ENCODE results near the gene NTN5. TPM values are rescaled to one million over a fixed set of nuclear protein-coding genes. Genes with fewer than 3 reads are reported as not detected.

NTN5 gene
- total RNA-seq, 1 donor = under 0.01 TPM

DNA sequence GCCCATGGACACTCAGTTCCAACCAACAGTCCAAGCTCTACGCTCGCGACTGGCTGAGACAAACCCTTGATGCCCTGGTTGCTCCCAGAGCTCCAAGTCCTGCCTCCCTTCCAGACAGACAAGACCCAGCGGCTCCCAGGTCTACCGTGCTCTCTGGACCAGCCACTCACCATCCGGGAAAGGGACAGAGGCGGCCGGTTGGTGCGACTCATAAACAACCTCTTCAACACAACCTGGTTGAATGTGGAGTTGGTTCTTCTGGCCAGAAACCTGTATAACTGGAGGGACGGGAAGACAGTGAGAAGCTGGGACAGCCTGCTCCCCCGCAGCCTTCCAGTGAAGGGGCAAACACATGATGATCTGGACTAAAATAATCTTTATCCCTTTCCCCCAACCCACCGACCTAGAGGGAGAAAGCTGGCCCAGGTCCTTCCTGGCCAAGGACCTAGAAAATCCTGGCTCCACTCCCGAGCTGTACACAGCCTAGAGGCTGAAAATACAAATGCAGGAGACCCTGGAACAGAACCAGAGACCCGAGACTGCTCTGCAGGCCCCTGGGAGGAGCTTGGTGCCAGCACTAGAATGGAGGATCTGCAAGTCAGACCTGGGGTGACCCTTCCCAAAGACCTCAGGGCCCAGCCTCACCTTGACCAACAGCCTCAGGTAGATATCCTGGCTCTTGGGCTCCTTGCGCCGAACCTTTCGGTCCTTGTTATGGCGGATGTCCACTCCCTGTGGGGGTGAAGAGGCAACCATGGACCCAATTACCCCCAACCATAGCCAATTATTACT, 55.5 kb downstream of the NTN5 start:
- peaks cover 41% of the 10 kb centered on the region for H4K20me1 ChIP-seq (ENCODE audit: insufficient read depth, low read length)
- peak overlapping the region; percentile 81 for H3K4me2 ChIP-seq (ENCODE audit: insufficient read depth, low read length)
- H3K4me3 ChIP-seq (ENCODE audit: insufficient read depth, low read length) = peak overlapping the region; percentile 100
- H3K9me3 ChIP-seq (ENCODE audit: low read depth, low read length) = no peaks in the 10 kb centered on the region
- H3K27ac ChIP-seq (ENCODE audit: low read depth, low read length) = peak overlapping the region; percentile 93
- H2AFZ ChIP-seq (ENCODE audit: low read length) = no peak overlapping the region
- TF ChIP-seq, protein P1, sequence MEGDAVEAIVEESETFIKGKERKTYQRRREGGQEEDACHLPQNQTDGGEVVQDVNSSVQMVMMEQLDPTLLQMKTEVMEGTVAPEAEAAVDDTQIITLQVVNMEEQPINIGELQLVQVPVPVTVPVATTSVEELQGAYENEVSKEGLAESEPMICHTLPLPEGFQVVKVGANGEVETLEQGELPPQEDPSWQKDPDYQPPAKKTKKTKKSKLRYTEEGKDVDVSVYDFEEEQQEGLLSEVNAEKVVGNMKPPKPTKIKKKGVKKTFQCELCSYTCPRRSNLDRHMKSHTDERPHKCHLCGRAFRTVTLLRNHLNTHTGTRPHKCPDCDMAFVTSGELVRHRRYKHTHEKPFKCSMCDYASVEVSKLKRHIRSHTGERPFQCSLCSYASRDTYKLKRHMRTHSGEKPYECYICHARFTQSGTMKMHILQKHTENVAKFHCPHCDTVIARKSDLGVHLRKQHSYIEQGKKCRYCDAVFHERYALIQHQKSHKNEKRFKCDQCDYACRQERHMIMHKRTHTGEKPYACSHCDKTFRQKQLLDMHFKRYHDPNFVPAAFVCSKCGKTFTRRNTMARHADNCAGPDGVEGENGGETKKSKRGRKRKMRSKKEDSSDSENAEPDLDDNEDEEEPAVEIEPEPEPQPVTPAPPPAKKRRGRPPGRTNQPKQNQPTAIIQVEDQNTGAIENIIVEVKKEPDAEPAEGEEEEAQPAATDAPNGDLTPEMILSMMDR (IDR thresholded peaks at IDR 0.05; ENCODE audit: extremely low read depth, low read depth, low read length) = peak; percentile 13
- H3K4me1 ChIP-seq (ENCODE audit: insufficient read depth, low read length) = peaks cover 22% of the 10 kb centered on the region
- peak; percentile 88 for DNase-seq (ENCODE audit: insufficient read length, low spot score, missing footprints)
- H3K27me3 ChIP-seq (ENCODE audit: insufficient read depth, low read length) = no peaks in the 10 kb centered on the region
- H3K79me2 ChIP-seq (ENCODE audit: insufficient read depth, low read length) = peaks cover 48% of the 10 kb centered on the region
- peaks cover 35% of the 10 kb centered on the region for H3K36me3 ChIP-seq (ENCODE audit: insufficient read depth, low read length)

DNA sequence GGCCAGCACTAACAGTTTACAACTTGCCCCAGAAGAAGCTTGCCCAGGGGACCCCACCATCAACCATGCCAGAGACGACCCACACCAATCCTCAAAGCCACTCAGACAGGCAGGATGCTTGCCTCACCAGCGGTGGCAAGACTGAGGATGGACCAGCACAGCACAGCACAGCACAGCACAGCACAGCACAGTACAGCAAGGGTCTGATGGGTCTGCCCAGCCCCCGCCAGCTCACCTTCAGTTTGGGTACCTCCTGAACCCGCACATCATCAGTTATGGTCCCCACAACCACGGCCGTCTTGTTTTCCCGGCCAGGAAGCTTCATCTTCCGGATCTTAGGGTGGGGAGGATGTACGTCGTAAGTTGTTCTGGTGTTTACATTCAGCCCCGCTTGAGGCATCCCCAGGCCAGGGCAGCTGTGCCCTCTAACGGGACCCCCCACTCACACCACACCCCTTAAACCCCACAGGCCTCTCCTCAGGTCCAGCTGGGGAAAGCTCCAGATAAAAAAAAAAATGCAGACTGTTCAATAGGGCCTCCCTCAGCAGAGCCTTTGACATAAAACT, 56.2 kb downstream of the NTN5 start:
- Histone ChIP-seq H3K9me3 (ENCODE audit: low read depth, low read length) (no peaks in the 10 kb centered on the region), H3K27me3 (ENCODE audit: insufficient read depth, low read length) (no peaks in the 10 kb centered on the region), H3K36me3 (ENCODE audit: insufficient read depth, low read length) (peaks cover 35% of the 10 kb centered on the region), H3K4me1 (ENCODE audit: insufficient read depth, low read length) (peaks cover 22% of the 10 kb centered on the region), H4K20me1 (ENCODE audit: insufficient read depth, low read length) (peaks cover 41% of the 10 kb centered on the region), H3K79me2 (ENCODE audit: insufficient read depth, low read length) (peaks cover 48% of the 10 kb centered on the region), H3K4me3 (ENCODE audit: insufficient read depth, low read length) (peak overlapping the region; percentile 100), H2AFZ (ENCODE audit: low read length) (no peak overlapping the region), H3K27ac (ENCODE audit: low read depth, low read length) (no peak overlapping the region), H3K4me2 (ENCODE audit: insufficient read depth, low read length) (peak overlapping the region; percentile 81)
- TF ChIP-seq, protein P1 (IDR thresholded peaks at IDR 0.05; ENCODE audit: extremely low read depth, low read depth, low read length) = no peak
- DNase-seq (ENCODE audit: insufficient read length, low spot score, missing footprints) = no peak

DNA sequence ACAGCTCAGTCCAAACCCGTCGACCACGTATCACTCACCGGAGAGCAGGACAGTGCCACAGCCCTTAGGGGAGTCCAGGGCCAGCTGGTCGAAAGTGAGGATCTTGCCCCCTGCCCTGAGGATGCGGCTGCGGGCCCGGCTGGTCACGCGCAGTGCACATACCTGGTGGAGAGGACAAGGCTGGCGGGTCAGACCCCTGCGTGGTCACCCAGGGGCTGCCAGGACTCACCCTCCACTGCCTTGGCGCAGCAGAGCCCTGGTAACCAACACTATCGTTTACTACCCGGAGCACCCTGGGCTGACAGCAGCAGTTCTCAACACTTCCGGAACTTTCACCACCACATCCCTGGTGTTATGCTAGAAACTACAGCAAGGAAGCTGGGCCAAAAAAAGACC, 56.8 kb downstream of the NTN5 start:
- DNase-seq (ENCODE audit: insufficient read length, low spot score, missing footprints) = peak; percentile 87
- Histone ChIP-seq H2AFZ (ENCODE audit: low read length) (no peak overlapping the region), H4K20me1 (ENCODE audit: insufficient read depth, low read length) (peaks cover 41% of the 10 kb centered on the region), H3K27ac (ENCODE audit: low read depth, low read length) (no peak overlapping the region), H3K36me3 (ENCODE audit: insufficient read depth, low read length) (peaks cover 32% of the 10 kb centered on the region), H3K79me2 (ENCODE audit: insufficient read depth, low read length) (peaks cover 47% of the 10 kb centered on the region), H3K27me3 (ENCODE audit: insufficient read depth, low read length) (no peaks in the 10 kb centered on the region), H3K4me2 (ENCODE audit: insufficient read depth, low read length) (peak overlapping the region; percentile 81), H3K9me3 (ENCODE audit: low read depth, low read length) (no peaks in the 10 kb centered on the region), H3K4me1 (ENCODE audit: insufficient read depth, low read length) (peaks cover 22% of the 10 kb centered on the region), H3K4me3 (ENCODE audit: insufficient read depth, low read length) (no peak overlapping the region)
- TF ChIP-seq, protein P1 (IDR thresholded peaks at IDR 0.05; ENCODE audit: extremely low read depth, low read depth, low read length) = no peak
